H1 (cell line): ENCODE data around the gene PKD1L1. TPM values are rescaled to one million over a fixed set of nuclear protein-coding genes. Genes with fewer than 3 reads are reported as not detected.

ENCODE experiments used
- CTCF ChIA-PET: fragments of 300-600 bp; sonication (Branson Sonifier 250); formaldehyde crosslinking; loops from one replicate; lab custom pipeline; 2021; ENCODE audit not compliant: partially characterized antibody; lab: Charles Lee
- POLR2A ChIA-PET: fragments of 300-600 bp; sonication (Branson Sonifier 250); formaldehyde crosslinking; loops from one replicate; lab custom pipeline; 2021; ENCODE audit warnings: inconsistent platforms; ENCODE audit not compliant: partially characterized antibody; lab: Charles Lee
- DNase-seq, 2 experiments: peaks; one replicate each; pipeline versions ENCODE4 v3.0.0 to v3.0.0-alpha.2; 2010 to 2022; ENCODE audit warnings: low spot score in 2 of 2, low read depth in 1 of 2, mixed read lengths in 1 of 2
- FAIRE-seq: peaks from 2 replicates; lab custom pipeline; 2011; peaks lifted over from hg19 to GRCh38; lab: Jason Lieb, UNC
- H2AFZ ChIP-seq: 2 replicates; pipeline ENCODE4 v1.8.1; 2012; ENCODE audit warnings: low read length, inconsistent platforms
- H2AK5ac ChIP-seq: 2 replicates; pipeline ENCODE4 v1.6.1; 2013; ENCODE audit warnings: low read depth, low read length
- H2BK120ac ChIP-seq: replicated peaks from 2 replicates; pipeline ENCODE3; 2013; ENCODE audit warnings: low read depth, low read length, inconsistent platforms
- H2BK12ac ChIP-seq: 2 replicates; pipeline ENCODE4 v1.6.1; 2013; ENCODE audit warnings: low read depth, low read length
- H2BK15ac ChIP-seq: 2 replicates; pipeline ENCODE4 v1.6.1; 2013; ENCODE audit warnings: low read length
- H2BK20ac ChIP-seq: 2 replicates; pipeline ENCODE4 v1.6.1; 2013; ENCODE audit warnings: low read length
- H2BK5ac ChIP-seq: 2 replicates; pipeline ENCODE4 v1.6.1; 2013; ENCODE audit warnings: low read depth, low read length
- H3K14ac ChIP-seq: 2 replicates; pipeline ENCODE4 v1.6.1; 2013; ENCODE audit warnings: inconsistent platforms; ENCODE audit not compliant: insufficient read length
- H3K18ac ChIP-seq: 2 replicates; pipeline ENCODE4 v1.6.1; 2013; ENCODE audit warnings: low read length; ENCODE audit errors: extremely low read depth
- H3K23ac ChIP-seq: 2 replicates; pipeline ENCODE4 v1.6.1; 2013; ENCODE audit warnings: inconsistent platforms; ENCODE audit not compliant: insufficient read length
- H3K23me2 ChIP-seq: 2 replicates; pipeline ENCODE4 v1.6.1; 2013; ENCODE audit warnings: low read depth, low read length
- H3K27ac ChIP-seq: 2 replicates; pipeline ENCODE4 v1.6.1; 2011; ENCODE audit warnings: low read depth, low read length, inconsistent platforms
- H3K27me3 ChIP-seq, 4 experiments: replicated peaks in 1 of 4; 1 replicate in 1 of 4; 2 replicates in 3 of 4; pipeline versions ENCODE4 v1.6.1 to v1.8.1; 2011 to 2013; ENCODE audit warnings: low read length in 3 of 4, mild to moderate bottlenecking in 3 of 4, inconsistent platforms in 2 of 4, mixed read lengths in 2 of 4, moderate library complexity in 1 of 4; ENCODE audit not compliant: control insufficient read depth in 3 of 4, insufficient read depth in 3 of 4; ENCODE audit errors: extremely low read depth in 1 of 4
- H3K36me3 ChIP-seq, 4 experiments: 2 replicates each; pipeline versions ENCODE4 v1.6.1 to v1.8.1; 2011 to 2013; ENCODE audit warnings: mild to moderate bottlenecking in 4 of 4, low read length in 3 of 4, moderate library complexity in 2 of 4, control low read depth in 1 of 4, inconsistent platforms in 1 of 4; ENCODE audit not compliant: insufficient read depth in 4 of 4, control insufficient read depth in 2 of 4
- H3K4ac ChIP-seq: replicated peaks from 2 replicates; pipeline ENCODE3; 2013; ENCODE audit warnings: low read length, low read depth, mixed read lengths, inconsistent platforms; ENCODE audit not compliant: insufficient read length
- H3K4me1 ChIP-seq, 4 experiments: replicated peaks in 1 of 4; 1 replicate in 1 of 4; 2 replicates in 3 of 4; pipeline versions ENCODE4 v1.6.1 to v1.8.1; 2011 to 2013; ENCODE audit warnings: low read length in 3 of 4, inconsistent platforms in 2 of 4, mixed read lengths in 1 of 4; ENCODE audit not compliant: insufficient read depth in 4 of 4, control insufficient read depth in 3 of 4
- H3K4me2 ChIP-seq, 2 experiments: 2 replicates each; pipeline versions ENCODE4 v1.6.1 to v1.8.1; 2011 to 2013; ENCODE audit warnings: low read depth in 2 of 2, low read length in 2 of 2, control low read depth in 1 of 2, inconsistent platforms in 1 of 2, mild to moderate bottlenecking in 1 of 2; ENCODE audit not compliant: insufficient read depth in 1 of 2
- H3K4me3 ChIP-seq, 4 experiments: fragments of 200-600, 300-600 bp in 1 of 4; sonication (generic), shearing (Covaris generic), sonication (Bioruptor Twin) in 1 of 4; 2 replicates each; pipeline versions ENCODE4 v1.5.1 to v1.8.1; 2011 to 2016; ENCODE audit warnings: low read length in 4 of 4, low read depth in 3 of 4, control low read depth in 2 of 4, inconsistent platforms in 2 of 4, mild to moderate bottlenecking in 2 of 4, mixed read lengths in 1 of 4, moderate library complexity in 1 of 4; ENCODE audit not compliant: insufficient read depth in 2 of 4; ENCODE audit errors: extremely low read depth in 1 of 4
- H3K56ac ChIP-seq: replicated peaks from 2 replicates; pipeline ENCODE3; 2013; ENCODE audit warnings: low read depth, mild to moderate bottlenecking, mixed read lengths, low read length, inconsistent platforms; ENCODE audit not compliant: insufficient read length
- H3K79me1 ChIP-seq: 2 replicates; pipeline ENCODE4 v1.6.1; 2013; ENCODE audit warnings: low read depth, low read length, control low read depth
- H3K79me2 ChIP-seq, 2 experiments: 2 replicates each; pipeline versions ENCODE4 v1.6.1 to v1.8.1; 2012 to 2013; ENCODE audit warnings: low read length in 2 of 2, mild to moderate bottlenecking in 2 of 2, inconsistent platforms in 1 of 2; ENCODE audit not compliant: insufficient read depth in 2 of 2, control insufficient read depth in 1 of 2
- H3K9ac ChIP-seq, 4 experiments: replicated peaks in 1 of 4; 1 replicate in 1 of 4; 2 replicates in 3 of 4; pipeline versions ENCODE4 v1.6.1 to v1.8.1; 2011 to 2013; ENCODE audit warnings: low read depth in 3 of 4, low read length in 3 of 4, control low read depth in 2 of 4, mild to moderate bottlenecking in 2 of 4, moderate library complexity in 2 of 4, inconsistent platforms in 1 of 4; ENCODE audit errors: extremely low read depth in 1 of 4
- H3K9me3 ChIP-seq, 2 experiments: 2 replicates each; pipeline versions ENCODE4 v1.6.1 to v1.8.1; 2012 to 2013; ENCODE audit warnings: mild to moderate bottlenecking in 2 of 2, moderate library complexity in 2 of 2, control low read depth in 1 of 2, inconsistent platforms in 1 of 2, low read depth in 1 of 2, low read length in 1 of 2, mixed read lengths in 1 of 2; ENCODE audit not compliant: insufficient read depth in 2 of 2
- H4K20me1 ChIP-seq, 2 experiments: replicated peaks in 1 of 2; 2 replicates each; pipeline versions ENCODE3 to v1.8.1; 2011 to 2013; ENCODE audit warnings: inconsistent platforms in 2 of 2, low read length in 2 of 2, mild to moderate bottlenecking in 1 of 2; ENCODE audit not compliant: insufficient read depth in 2 of 2, control insufficient read depth in 1 of 2
- H4K5ac ChIP-seq: 2 replicates; pipeline ENCODE4 v1.6.1; 2013; ENCODE audit warnings: low read length, low read depth, mixed read lengths, inconsistent platforms; ENCODE audit not compliant: insufficient read length
- H4K8ac ChIP-seq: 2 replicates; pipeline ENCODE4 v1.8.0; 2013; ENCODE audit warnings: mild to moderate bottlenecking, moderate library complexity, low read length, inconsistent platforms; ENCODE audit not compliant: insufficient read depth; ENCODE audit errors: extremely low read depth
- H4K91ac ChIP-seq: replicated peaks from 2 replicates; pipeline ENCODE3; 2013; ENCODE audit warnings: low read length, mixed read lengths, inconsistent platforms; ENCODE audit not compliant: insufficient read length
- ASH2L ChIP-seq: fragments of 200-600, 300-600 bp; sonication (generic); IDR thresholded peaks from one replicate; pipeline ENCODE4 v1.7.1; 2017; ENCODE audit warnings: low read length
- CBX8 ChIP-seq: fragments of 300-800, 300-1000 bp; sonication (generic); IDR thresholded peaks from 2 replicates; pipeline ENCODE4 v1.7.1; 2016; ENCODE audit warnings: low read depth, low read length, borderline replicate concordance
- CEBPB ChIP-seq: IDR thresholded peaks from 2 replicates; pipeline ENCODE4 v1.6.1; 2012; ENCODE audit warnings: low read depth, low read length
- CHD2 ChIP-seq: IDR thresholded peaks from 2 replicates; pipeline ENCODE4 v1.6.1; 2012; ENCODE audit warnings: low read length, improper control_type of control experiment
- GABPA ChIP-seq: IDR thresholded peaks from 2 replicates; pipeline ENCODE4 v1.6.1; 2011; ENCODE audit warnings: mild to moderate bottlenecking, low read length, moderate library complexity, borderline replicate concordance; ENCODE audit not compliant: insufficient read depth
- JUN ChIP-seq: IDR thresholded peaks from 2 replicates; pipeline ENCODE4 v1.6.1; 2011; ENCODE audit warnings: low read depth, mild to moderate bottlenecking, improper control_type of control experiment, low read length
- KDM5A ChIP-seq: fragments of 200-600 bp; IDR thresholded peaks from 2 replicates; pipeline ENCODE4 v1.7.1; 2012; ENCODE audit warnings: mild to moderate bottlenecking, low read length, inconsistent platforms, mixed read lengths
- POLR2A ChIP-seq, 2 experiments: IDR thresholded peaks; 1 replicate in 1 of 2; 2 replicates in 1 of 2; pipeline ENCODE4 v1.6.1; 2011; ENCODE audit warnings: low read depth in 2 of 2, low read length in 2 of 2, mild to moderate bottlenecking in 2 of 2; ENCODE audit errors: control extremely low read depth in 1 of 2
- POLR2AphosphoS5 ChIP-seq: IDR thresholded peaks from 2 replicates; pipeline ENCODE4 v1.6.1; 2011; ENCODE audit warnings: low read depth, low read length
- POU5F1 ChIP-seq: IDR thresholded peaks from 2 replicates; pipeline ENCODE4 v1.6.1; 2011; ENCODE audit warnings: low read depth, mild to moderate bottlenecking, low read length, moderate library complexity
- RAD21 ChIP-seq, 2 experiments: IDR thresholded peaks in 1 of 2; conservative IDR thresholded peaks in 1 of 2; 2 replicates each; pipeline ENCODE4 v1.6.1; 2011; ENCODE audit warnings: low read depth in 2 of 2, low read length in 2 of 2, improper control_type of control experiment in 1 of 2, inconsistent platforms in 1 of 2, mild to moderate bottlenecking in 1 of 2, moderate library complexity in 1 of 2
- RFX5 ChIP-seq: IDR thresholded peaks from 2 replicates; pipeline ENCODE4 v1.6.1; 2011; ENCODE audit warnings: low read depth, low read length, improper control_type of control experiment, borderline replicate concordance
- SIRT6 ChIP-seq: IDR thresholded peaks from one replicate; pipeline ENCODE4 v1.7.1; 2012; ENCODE audit warnings: low read length, inconsistent platforms
- SP4 ChIP-seq: IDR thresholded peaks from 2 replicates; pipeline ENCODE4 v1.6.1; 2012; ENCODE audit warnings: low read length, inconsistent platforms
- SRF ChIP-seq: IDR thresholded peaks from 2 replicates; pipeline ENCODE4 v1.6.1; 2011; ENCODE audit warnings: mild to moderate bottlenecking, low read depth, low read length, moderate library complexity
- TBP ChIP-seq: IDR thresholded peaks from 2 replicates; pipeline ENCODE4 v1.6.1; 2011; ENCODE audit warnings: low read depth, low read length, improper control_type of control experiment
- ZNF274 ChIP-seq: IDR thresholded peaks from 2 replicates; pipeline ENCODE4 v1.7.0; 2012; ENCODE audit warnings: low read length, borderline replicate concordance; ENCODE audit errors: extremely low read depth
- WGBS, 2 experiments: shearing (Covaris generic) in 1 of 2; methylation state at CpG; one replicate each; pipeline versions ENCODE4 v1.1.6 to v1.1.7; 2013 to 2015; ENCODE audit warnings: low lambda C conversion rate in 2 of 2, mixed read lengths in 2 of 2, inconsistent platforms in 1 of 2, low coverage in 1 of 2, missing lambda C conversion rate in 1 of 2; ENCODE audit not compliant: insufficient replicate concordance in 2 of 2, insufficient coverage in 1 of 2, insufficient read length in 1 of 2; ENCODE audit errors: extremely low coverage in 1 of 2, missing lambda C conversion rate in 1 of 2; 5-methylcytosine and 5-hydroxymethylcytosine counted together
- polyA plus RNA-seq, 7 experiments: library from polyadenylated mRNA; depleted of rRNA in 3 of 7; stranded (reverse) in 5 of 7; unstranded in 2 of 7; fragments of >200 nt in 5 of 7; fragments of 200-250 nt in 2 of 7; gene quantifications; 1 replicate in 5 of 7; 2 replicates in 1 of 7; 4 replicates in 1 of 7; pipeline versions ENCODE4 v1.2.1 to v1.2.3, GENCODE V29; 2011 to 2013; ENCODE audit warnings: missing spikeins in 2 of 7, mixed read lengths in 2 of 7
- total RNA-seq: library from RNA; stranded (reverse); fragmentation: NEBNext Ultra II Directional; extraction: Animal tissue kit (Norgen Biotek cat#: 25700); gene quantifications from 2 replicates; pipeline ENCODE4 v1.2.1, GENCODE V29; 2021

PKD1L1 gene
- total and polyA plus RNA-seq, 2 of the 8 experiments (the other 6 are each of a cell fraction or from before 2014, with no cell fraction given), result 0.22 to 0.35 TPM

DNA sequence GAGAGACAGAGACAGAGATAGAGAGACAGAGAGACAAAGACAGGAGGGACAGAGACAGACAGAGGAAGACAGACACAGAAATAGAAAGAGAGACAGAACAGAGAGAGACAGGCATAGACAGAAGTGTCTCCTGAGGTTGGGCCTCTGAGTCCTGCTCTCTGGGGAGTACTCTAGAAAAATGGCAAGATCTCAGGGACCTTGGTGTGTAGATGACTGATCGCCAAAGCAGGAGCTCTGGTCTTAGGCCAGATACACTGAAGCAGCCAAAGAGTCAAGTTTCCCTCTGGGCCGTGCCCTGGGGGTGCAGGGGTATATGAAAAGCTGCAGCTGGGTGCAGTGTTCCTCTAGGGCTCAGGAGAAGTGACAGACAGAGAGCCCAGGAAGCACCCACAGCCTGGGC, 189.7 kb downstream of the PKD1L1 start:
- Histone ChIP-seq H2BK120ac (no peak overlapping the region), H3K4me1 (no peaks in the 10 kb centered on the region), H2BK12ac (no peak overlapping the region), H2BK20ac (no peak overlapping the region), H3K14ac (no peak overlapping the region), H3K79me1 (no peaks in the 10 kb centered on the region), H3K36me3 (no peaks in the 10 kb centered on the region), H3K18ac (no peak overlapping the region), H4K20me1 (no peaks in the 10 kb centered on the region), H2BK5ac (no peak overlapping the region), H2AFZ (0 out of 2 replicates have a peak overlapping the region, but pooled peaks have one; percentile 38), H3K23me2 (no peaks in the 10 kb centered on the region), H3K23ac (no peak overlapping the region), H3K79me2 (no peaks in the 10 kb centered on the region), H4K8ac (no peak overlapping the region), H3K27ac (no peak overlapping the region), H3K4me2 (no peak overlapping the region), H3K4ac (no peak overlapping the region), H3K4me3 (no peak overlapping the region), H2AK5ac (no peak overlapping the region), H3K9me3 (no peaks in the 10 kb centered on the region), H4K91ac (no peak overlapping the region), H4K5ac (no peak overlapping the region), H3K56ac (no peak overlapping the region), H3K9ac (no peak overlapping the region), H3K27me3 (no peaks in the 10 kb centered on the region), H2BK15ac (no peak overlapping the region)
- DNase-seq (no peak), FAIRE-seq (no peak)
- CTCF ChIA-PET, result interaction anchor here (0.7 to 1.5 kb wide), 5 partner anchors 8 to 98 kb away, joined by 3 to 5 read pairs (median 3); no protein-coding TSS in a partner anchor
- WGBS, 2 experiments, result 82% methylated on average over 2 of the region's 2 CpGs; no CpG with 5 or more reads in 1 of the 2 experiments
- POLR2A ChIA-PET, result no interaction called here
- no peak for TF ChIP-seq CBX8
- no peak for TF ChIP-seq TBP
- no peak for TF ChIP-seq ZNF274
- TF ChIP-seq SP4, result no peak
- no peak for TF ChIP-seq SIRT6
- no peak for TF ChIP-seq ASH2L
- no peak for TF ChIP-seq POLR2A (IDR thresholded peaks at IDR 0.05; ENCODE audit: control extremely low read depth in 1 of 2, low read depth in 2 of 2, low read length in 2 of 2)
- no peak for TF ChIP-seq SRF
- TF ChIP-seq RAD21 (IDR thresholded peaks at IDR 0.05 in 1 of 2, conservative IDR thresholded peaks at IDR 0.05 in 1 of 2; ENCODE audit: low read depth in 2 of 2, low read length in 2 of 2), result no peak
- no peak for TF ChIP-seq CEBPB
- TF ChIP-seq CHD2, result no peak
- TF ChIP-seq GABPA, result no peak
- no peak for TF ChIP-seq KDM5A
- no peak for TF ChIP-seq JUN
- TF ChIP-seq POLR2AphosphoS5, result no peak
- no peak for TF ChIP-seq RFX5
- TF ChIP-seq POU5F1, result no peak
